NCI-H524 treated with DMSO at 0.1 percent for 48 hours (cell line): ENCODE data around the gene SLC4A7.
"Not testable (repeated sequence)": the region's sequence is repeated elsewhere in the genome, so short reads cannot be mapped to it uniquely, and the experiment has no call there.

Source experiments
- DNase-seq: peaks from one replicate; lab custom pipeline; 2025; lab: John Stamatoyannopoulos, UW

SLC4A7 gene

GRCh38 chr3:27360113-27361078 lies 123.8 kb downstream of the SLC4A7 start:
- DNase-seq = peak; percentile 23

GRCh38 chr3:27358372-27358771 lies 125.8 kb downstream of the SLC4A7 start:
- no peak for DNase-seq

GRCh38 chr3:27357665-27358258 lies 126.4 kb downstream of the SLC4A7 start:
- DNase-seq = no peak

- no peak for DNase-seq
Measured at GRCh38 chr3:27356976-27357375, 127.2 kb downstream of the SLC4A7 start.

- DNase-seq = no peak
Measured at GRCh38 chr3:27354588-27355203, 129.5 kb downstream of the SLC4A7 start.

- DNase-seq = no peak
Measured at GRCh38 chr3:27354161-27354560, 130.0 kb downstream of the SLC4A7 start.

GRCh38 chr3:27353221-27353620 lies 131.0 kb downstream of the SLC4A7 start:
- no peak for DNase-seq

- DNase-seq = no peak
Measured at GRCh38 chr3:27352047-27352446, 132.1 kb downstream of the SLC4A7 start.

- no peak for DNase-seq
Measured at GRCh38 chr3:27349832-27350231, 134.4 kb downstream of the SLC4A7 start.

- DNase-seq = no peak
Measured at GRCh38 chr3:27345959-27346865, 138.0 kb downstream of the SLC4A7 start.

- DNase-seq = no peak
Measured at GRCh38 chr3:27345493-27345892, 138.7 kb downstream of the SLC4A7 start.

GRCh38 chr3:27345045-27345444 lies 139.1 kb downstream of the SLC4A7 start:
- no peak for DNase-seq

- DNase-seq = no peak
Measured at GRCh38 chr3:27344192-27344591, 140.0 kb downstream of the SLC4A7 start.

GRCh38 chr3:27342267-27342666 lies 141.9 kb downstream of the SLC4A7 start:
- DNase-seq = no peak

- no peak for DNase-seq
Measured at GRCh38 chr3:27340534-27340933, 143.7 kb downstream of the SLC4A7 start.

GRCh38 chr3:27335571-27335970 lies 148.6 kb downstream of the SLC4A7 start:
- DNase-seq = no peak

GRCh38 chr3:27333843-27334242 lies 150.3 kb downstream of the SLC4A7 start:
- no peak for DNase-seq

- DNase-seq = not testable (repeated sequence)
Measured at GRCh38 chr3:27328982-27329762, 155.0 kb downstream of the SLC4A7 start.

- no peak for DNase-seq
Measured at GRCh38 chr3:27326629-27327545, 157.3 kb downstream of the SLC4A7 start.

- no peak for DNase-seq
Measured at GRCh38 chr3:27326202-27326601, 158.0 kb downstream of the SLC4A7 start.
